ENCODE results near the gene SLC27A4.
A peak's percentile ranks its signal among the peaks of the same experiment; 100 is the strongest.
"Not testable (repeated sequence)": the region's sequence is repeated elsewhere in the genome, so short reads cannot be mapped to it uniquely, and the experiment has no call there.

Gene SLC27A4

GRCh38 chr9:128324401-128324800 is 15.9 kb upstream of the SLC27A4 start:
- DNase-seq (ENCODE audit: low spot score): no peak

- no peak for DNase-seq (ENCODE audit: low spot score)
Measured at GRCh38 chr9:128325629-128326028, 14.7 kb upstream of the SLC27A4 start.

GRCh38 chr9:128333451-128333869 is 6.9 kb upstream of the SLC27A4 start:
- no peak for DNase-seq (ENCODE audit: low spot score)

GRCh38 chr9:128335161-128335560 is 5.2 kb upstream of the SLC27A4 start:
- no peak for DNase-seq (ENCODE audit: low spot score)

- DNase-seq (ENCODE audit: low spot score): no peak
Measured at GRCh38 chr9:128335914-128336313, 4.4 kb upstream of the SLC27A4 start.

GRCh38 chr9:128337936-128338335 is 2.4 kb upstream of the SLC27A4 start:
- no peak for DNase-seq (ENCODE audit: low spot score)

- DNase-seq (ENCODE audit: low spot score): not testable (repeated sequence)
Measured at GRCh38 chr9:128338852-128339614, 1.3 kb upstream of the SLC27A4 start.

GRCh38 chr9:128340691-128341434 is 536 bp downstream of the SLC27A4 start:
- no peak for DNase-seq (ENCODE audit: low spot score)

- DNase-seq (ENCODE audit: low spot score): peak; percentile 85
Measured at GRCh38 chr9:128341435-128341849, 1.1 kb downstream of the SLC27A4 start.

GRCh38 chr9:128342971-128343680 is 2.8 kb downstream of the SLC27A4 start:
- DNase-seq (ENCODE audit: low spot score): no peak

GRCh38 chr9:128343855-128344254 is 3.5 kb downstream of the SLC27A4 start:
- no peak for DNase-seq (ENCODE audit: low spot score)

GRCh38 chr9:128344931-128345605 is 4.7 kb downstream of the SLC27A4 start:
- no peak for DNase-seq (ENCODE audit: low spot score)

- DNase-seq (ENCODE audit: low spot score): no peak
Measured at GRCh38 chr9:128349125-128349524, 8.8 kb downstream of the SLC27A4 start.

GRCh38 chr9:128349772-128350171 is 9.4 kb downstream of the SLC27A4 start:
- DNase-seq (ENCODE audit: low spot score): no peak

- no peak for DNase-seq (ENCODE audit: low spot score)
Measured at GRCh38 chr9:128355451-128355850, 15.1 kb downstream of the SLC27A4 start.

GRCh38 chr9:128358090-128358489 is 17.8 kb downstream of the SLC27A4 start:
- no peak for DNase-seq (ENCODE audit: low spot score)

GRCh38 chr9:128358861-128359260 is 18.5 kb downstream of the SLC27A4 start:
- peak; percentile 27 for DNase-seq (ENCODE audit: low spot score)

GRCh38 chr9:128360826-128361225 is 20.5 kb downstream of the SLC27A4 start:
- no peak for DNase-seq (ENCODE audit: low spot score)

- no peak for DNase-seq (ENCODE audit: low spot score)
Measured at GRCh38 chr9:128361296-128361985, 21.1 kb downstream of the SLC27A4 start.

GRCh38 chr9:128361986-128362646 is 21.8 kb downstream of the SLC27A4 start:
- DNase-seq (ENCODE audit: low spot score): peak; percentile 90

- DNase-seq (ENCODE audit: low spot score): no peak
Measured at GRCh38 chr9:128362774-128363173, 22.4 kb downstream of the SLC27A4 start.

Data from AG08395 (cell line).